ENCODE results near the gene ACVRL1. TPM values are rescaled to one million over a fixed set of nuclear protein-coding genes. Genes with fewer than 3 reads are reported as not detected.
A peak's percentile ranks its signal among the peaks of the same experiment; 100 is the strongest.

ACVRL1 gene
- total RNA-seq, 1 experiment from 2014 or later: not detected

DNA sequence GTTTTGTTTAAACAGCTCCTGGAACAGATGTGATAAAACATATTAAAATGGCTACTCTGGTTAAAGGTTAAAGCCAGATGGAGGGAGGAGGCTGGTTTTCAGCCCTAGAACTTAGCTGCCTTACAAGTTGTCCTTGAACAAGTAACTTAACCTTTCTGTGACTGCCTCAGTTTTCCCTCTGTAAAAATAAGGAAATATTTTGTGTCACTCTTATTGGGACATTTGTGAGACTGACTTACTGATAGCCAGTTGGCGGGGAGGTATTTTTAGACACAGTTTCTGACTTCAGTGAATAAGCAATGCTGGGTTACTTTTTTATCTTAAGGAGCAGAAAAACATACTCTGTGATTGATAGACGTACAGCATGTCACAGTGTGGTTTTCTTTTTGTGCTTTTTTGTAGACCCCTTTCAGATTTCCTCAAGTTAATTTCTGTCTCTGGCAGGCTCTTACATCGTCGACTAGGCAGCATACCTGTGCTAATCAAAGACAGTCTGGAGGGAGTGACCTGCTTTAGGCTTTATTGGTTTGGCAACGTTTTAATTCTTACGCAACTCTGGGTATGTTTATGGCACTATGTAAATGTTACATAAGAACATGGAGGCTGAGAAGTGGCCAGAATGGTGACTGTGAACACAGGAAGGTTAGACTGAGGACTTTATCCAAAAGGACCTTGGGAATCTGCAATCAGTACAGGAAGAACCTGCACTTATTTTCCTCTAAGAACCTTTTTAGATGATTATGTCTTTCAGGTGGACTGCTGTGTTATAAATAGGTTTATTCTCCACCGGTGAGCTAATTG is 47.5 kb downstream of the ACVRL1 start:
- intact Hi-C loops (cut with micrococcal nuclease; ENCODE audit: unreplicated experiment): no loop called here
- no TSS peak for BruUV-seq (replicated peaks)
- H4K20me1 ChIP-seq (ENCODE audit: insufficient read depth): 0 out of 2 replicates have a peak, but pooled peaks cover 3% of the 10 kb centered on the region
- no peak overlapping the region for H2AFZ ChIP-seq
- peak in 1 of 2 experiments; percentile 86 for DNase-seq
- TF ChIP-seq EZH2 (IDR thresholded peaks at IDR 0.05; ENCODE audit: low read depth): no peak
- TF ChIP-seq, protein P1, sequence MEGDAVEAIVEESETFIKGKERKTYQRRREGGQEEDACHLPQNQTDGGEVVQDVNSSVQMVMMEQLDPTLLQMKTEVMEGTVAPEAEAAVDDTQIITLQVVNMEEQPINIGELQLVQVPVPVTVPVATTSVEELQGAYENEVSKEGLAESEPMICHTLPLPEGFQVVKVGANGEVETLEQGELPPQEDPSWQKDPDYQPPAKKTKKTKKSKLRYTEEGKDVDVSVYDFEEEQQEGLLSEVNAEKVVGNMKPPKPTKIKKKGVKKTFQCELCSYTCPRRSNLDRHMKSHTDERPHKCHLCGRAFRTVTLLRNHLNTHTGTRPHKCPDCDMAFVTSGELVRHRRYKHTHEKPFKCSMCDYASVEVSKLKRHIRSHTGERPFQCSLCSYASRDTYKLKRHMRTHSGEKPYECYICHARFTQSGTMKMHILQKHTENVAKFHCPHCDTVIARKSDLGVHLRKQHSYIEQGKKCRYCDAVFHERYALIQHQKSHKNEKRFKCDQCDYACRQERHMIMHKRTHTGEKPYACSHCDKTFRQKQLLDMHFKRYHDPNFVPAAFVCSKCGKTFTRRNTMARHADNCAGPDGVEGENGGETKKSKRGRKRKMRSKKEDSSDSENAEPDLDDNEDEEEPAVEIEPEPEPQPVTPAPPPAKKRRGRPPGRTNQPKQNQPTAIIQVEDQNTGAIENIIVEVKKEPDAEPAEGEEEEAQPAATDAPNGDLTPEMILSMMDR (conservative IDR thresholded peaks at IDR 0.05): no peak
- H3K9me3 ChIP-seq (ENCODE audit: insufficient read depth, low read depth): no peaks in the 10 kb centered on the region
- H3K27ac ChIP-seq: peak overlapping the region; percentile 45; the same call in 1 of the 2 replicates
- H3K4me2 ChIP-seq: peak overlapping the region; percentile 55
- peaks cover 34% of the 10 kb centered on the region for H3K4me1 ChIP-seq (replicated peaks; ENCODE audit: insufficient read depth)
- H3K27me3 ChIP-seq (ENCODE audit: insufficient read depth, low read depth): peaks cover 6% of the 10 kb centered on the region
- peaks cover 45% of the 10 kb centered on the region for H3K79me2 ChIP-seq (ENCODE audit: low read depth)
- no peaks in the 10 kb centered on the region for H3K9me2 ChIP-seq (ENCODE audit: insufficient read depth)
- no peaks in the 10 kb centered on the region for H3F3A ChIP-seq (ENCODE audit: insufficient read depth, low read depth)
- CTCF ChIA-PET: no interaction called here
- H3K36me3 ChIP-seq (ENCODE audit: low read depth): no peaks in the 10 kb centered on the region; the same call in 1 of the 2 replicates
- H3K4me3 ChIP-seq: peak overlapping the region; percentile 2; the same call in 1 of the 2 replicates
- POLR2A ChIA-PET (ENCODE audit: unreplicated experiment): no interaction called here

DNA sequence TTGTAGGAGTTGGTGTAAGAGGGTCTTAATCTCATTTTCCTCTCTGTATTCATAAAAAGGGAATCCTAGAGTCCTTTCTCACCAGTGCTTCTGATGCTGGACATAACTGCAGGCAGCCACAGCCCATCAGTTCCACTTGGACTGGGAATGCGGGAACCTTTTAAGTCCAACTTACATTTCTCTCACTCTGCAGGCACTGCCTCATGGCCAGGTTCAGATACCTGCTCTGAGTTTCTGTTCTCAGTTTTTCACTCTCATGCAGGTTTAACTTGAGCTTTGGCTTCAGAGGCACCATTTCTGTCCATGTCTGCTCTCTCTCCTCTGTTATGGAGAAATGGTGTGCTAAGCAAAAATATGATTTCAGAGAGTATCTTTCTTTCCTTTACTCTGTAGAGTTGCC is 48.4 kb downstream of the ACVRL1 start:
- no peak overlapping the region for H3K4me3 ChIP-seq
- H3K79me2 ChIP-seq (ENCODE audit: low read depth): peaks cover 45% of the 10 kb centered on the region

DNA sequence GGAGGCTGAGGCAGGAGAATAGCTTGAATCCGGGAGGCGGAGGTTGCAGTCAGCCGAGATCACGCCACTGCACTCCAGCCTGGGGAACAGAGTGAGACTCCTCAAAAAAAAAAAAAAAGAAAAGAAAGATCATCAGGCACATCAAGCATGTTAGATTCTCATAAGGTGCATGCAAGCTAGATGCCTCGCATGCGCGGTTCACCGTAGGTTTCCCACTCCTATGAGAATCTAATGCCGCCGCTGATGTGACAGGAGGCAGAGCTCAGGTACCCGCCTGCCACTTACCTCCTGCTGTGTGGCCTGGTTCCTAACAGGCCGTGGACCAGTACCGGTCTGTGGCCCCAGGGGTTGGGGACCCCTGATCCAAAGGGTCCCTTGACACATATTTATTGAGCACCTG is 51.2 kb downstream of the ACVRL1 start:
- Histone ChIP-seq H3K9me3 (ENCODE audit: insufficient read depth, low read depth) (no peaks in the 10 kb centered on the region), H3K79me2 (ENCODE audit: low read depth) (peaks cover 34% of the 10 kb centered on the region), H3K4me1 (replicated peaks; ENCODE audit: insufficient read depth) (peaks cover 22% of the 10 kb centered on the region), H3K27ac (no peak overlapping the region), H3K36me3 (ENCODE audit: low read depth) (no peaks in the 10 kb centered on the region; the same call in 1 of the 2 replicates), H2AFZ (no peak overlapping the region), H3F3A (ENCODE audit: insufficient read depth, low read depth) (no peaks in the 10 kb centered on the region; the same call in 1 of the 2 replicates), H3K9me2 (ENCODE audit: insufficient read depth) (no peaks in the 10 kb centered on the region), H3K4me2 (no peak overlapping the region), H4K20me1 (ENCODE audit: insufficient read depth) (peaks cover 3% of the 10 kb centered on the region; the same call in 1 of the 2 replicates), H3K4me3 (no peak overlapping the region), H3K27me3 (ENCODE audit: insufficient read depth, low read depth) (no peaks in the 10 kb centered on the region)
- CTCF ChIA-PET: no interaction called here
- intact Hi-C loops (cut with micrococcal nuclease; ENCODE audit: unreplicated experiment): no loop called here
- no peak for TF ChIP-seq EZH2 (IDR thresholded peaks at IDR 0.05; ENCODE audit: low read depth)
- POLR2A ChIA-PET (ENCODE audit: unreplicated experiment): no interaction called here
- BruUV-seq (replicated peaks): no TSS peak
- DNase-seq: no peak

More for the DNA sequence above, 48.4 kb downstream of the ACVRL1 start:
- H3K9me3 ChIP-seq (ENCODE audit: insufficient read depth, low read depth): no peaks in the 10 kb centered on the region
- intact Hi-C loops (cut with micrococcal nuclease; ENCODE audit: unreplicated experiment): no loop called here
- H2AFZ ChIP-seq: no peak overlapping the region
- no peak overlapping the region for H3K27ac ChIP-seq
- H3F3A ChIP-seq (ENCODE audit: insufficient read depth, low read depth): no peaks in the 10 kb centered on the region
- no peaks in the 10 kb centered on the region; the same call in 1 of the 2 replicates for H3K36me3 ChIP-seq (ENCODE audit: low read depth)
- ChIA-PET CTCF (no interaction called here), POLR2A (ENCODE audit: unreplicated experiment) (no interaction called here)
- BruUV-seq (replicated peaks): no TSS peak
- peaks cover 34% of the 10 kb centered on the region for H3K4me1 ChIP-seq (replicated peaks; ENCODE audit: insufficient read depth)
- TF ChIP-seq EZH2 (IDR thresholded peaks at IDR 0.05; ENCODE audit: low read depth): no peak
- TF ChIP-seq, protein P1 (conservative IDR thresholded peaks at IDR 0.05): no peak
- H3K4me2 ChIP-seq: no peak overlapping the region
- no peaks in the 10 kb centered on the region for H3K9me2 ChIP-seq (ENCODE audit: insufficient read depth)
- DNase-seq: no peak
- no peaks in the 10 kb centered on the region for H3K27me3 ChIP-seq (ENCODE audit: insufficient read depth, low read depth)
- H4K20me1 ChIP-seq (ENCODE audit: insufficient read depth): 0 out of 2 replicates have a peak, but pooled peaks cover 3% of the 10 kb centered on the region

Data from PC-9 (cell line).